ENCODE data around the gene ZNF526.

- TF ChIP-seq, protein P1, sequence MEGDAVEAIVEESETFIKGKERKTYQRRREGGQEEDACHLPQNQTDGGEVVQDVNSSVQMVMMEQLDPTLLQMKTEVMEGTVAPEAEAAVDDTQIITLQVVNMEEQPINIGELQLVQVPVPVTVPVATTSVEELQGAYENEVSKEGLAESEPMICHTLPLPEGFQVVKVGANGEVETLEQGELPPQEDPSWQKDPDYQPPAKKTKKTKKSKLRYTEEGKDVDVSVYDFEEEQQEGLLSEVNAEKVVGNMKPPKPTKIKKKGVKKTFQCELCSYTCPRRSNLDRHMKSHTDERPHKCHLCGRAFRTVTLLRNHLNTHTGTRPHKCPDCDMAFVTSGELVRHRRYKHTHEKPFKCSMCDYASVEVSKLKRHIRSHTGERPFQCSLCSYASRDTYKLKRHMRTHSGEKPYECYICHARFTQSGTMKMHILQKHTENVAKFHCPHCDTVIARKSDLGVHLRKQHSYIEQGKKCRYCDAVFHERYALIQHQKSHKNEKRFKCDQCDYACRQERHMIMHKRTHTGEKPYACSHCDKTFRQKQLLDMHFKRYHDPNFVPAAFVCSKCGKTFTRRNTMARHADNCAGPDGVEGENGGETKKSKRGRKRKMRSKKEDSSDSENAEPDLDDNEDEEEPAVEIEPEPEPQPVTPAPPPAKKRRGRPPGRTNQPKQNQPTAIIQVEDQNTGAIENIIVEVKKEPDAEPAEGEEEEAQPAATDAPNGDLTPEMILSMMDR (IDR thresholded peaks at IDR 0.05 in 2 of 3, conservative IDR thresholded peaks at IDR 0.05 in 1 of 3; ENCODE audit: borderline replicate concordance in 1 of 3, insufficient read depth in 1 of 3, low read depth in 2 of 3, low read length in 2 of 3): no peak
- TF ChIP-seq POLR2A (IDR thresholded peaks at IDR 0.05; ENCODE audit: borderline replicate concordance, extremely low read depth, insufficient read depth, insufficient read length): no peak
- TF ChIP-seq POLR2AphosphoS5 (IDR thresholded peaks at IDR 0.05; ENCODE audit: low read depth, low read length): no peak
- TF ChIP-seq EZH2 (IDR thresholded peaks at IDR 0.05): no peak
- no peak for TF ChIP-seq EGR1 (IDR thresholded peaks at IDR 0.05; ENCODE audit: low read depth)
- TF ChIP-seq ZBTB33 (IDR thresholded peaks at IDR 0.05; ENCODE audit: extremely low read depth, insufficient replicate concordance, low read length): no peak
- TF ChIP-seq EZH2phosphoT487 (IDR thresholded peaks at IDR 0.05; ENCODE audit: borderline replicate concordance): no peak
- TF ChIP-seq MAX (IDR thresholded peaks at IDR 0.05): no peak
- no peak for TF ChIP-seq REST (IDR thresholded peaks at IDR 0.05; ENCODE audit: low read depth)
- TF ChIP-seq RAD21 (IDR thresholded peaks at IDR 0.05; ENCODE audit: low read depth): no peak
- no peak for TF ChIP-seq CEBPB (IDR thresholded peaks at IDR 0.05; ENCODE audit: low read depth)
- no peak for TF ChIP-seq SP1 (IDR thresholded peaks at IDR 0.05; ENCODE audit: low read depth)
- TF ChIP-seq ZNF274 (IDR thresholded peaks at IDR 0.05; ENCODE audit: low read depth, low read length): no peak
These were observed 32.5 kb downstream of the ZNF526 start for GRCh38 chr19:42252365-42253244.
